Measurements from ENCODE around the gene KLK7. TPM values are rescaled to one million over a fixed set of nuclear protein-coding genes. Genes with fewer than 3 reads are reported as not detected.

KLK7 gene
- total and polyA plus RNA-seq, 2 of the 4 experiments (the other 2 are of a cell fraction), result not detected

DNA sequence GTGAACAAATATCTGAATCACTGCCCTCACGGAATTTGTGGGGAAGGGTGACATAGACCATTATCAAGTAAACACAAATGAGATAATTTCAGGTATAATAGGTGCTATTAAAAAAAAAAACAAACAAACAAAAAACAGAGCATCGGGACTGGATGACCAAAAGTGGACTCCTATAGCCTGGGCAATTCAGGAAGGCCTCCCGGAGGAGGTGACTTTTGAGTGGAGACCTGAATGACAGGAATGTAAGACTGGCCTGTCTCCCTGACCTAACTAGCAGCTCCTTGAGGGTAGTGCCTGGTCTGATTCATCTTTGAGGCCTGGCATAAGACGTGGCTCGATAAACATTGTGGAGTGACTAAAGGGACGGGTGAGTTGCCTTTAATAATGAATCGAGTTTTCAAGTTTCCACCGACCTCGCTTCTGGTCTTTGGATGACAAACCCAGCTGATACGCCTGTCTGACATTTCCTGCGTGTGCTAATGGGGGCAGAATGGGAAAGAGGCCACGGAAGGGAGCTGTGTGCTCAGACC lies 29.0 kb upstream of the KLK7 start:
- H2BK20ac ChIP-seq (ENCODE audit: low read depth, low read length), result no peak overlapping the region
- no peak overlapping the region for H2AK5ac ChIP-seq (ENCODE audit: low read depth, low read length)
- H3K4me1 ChIP-seq (ENCODE audit: control insufficient read depth, insufficient read depth, low read length), result no peaks in the 10 kb centered on the region
- no peak overlapping the region for H3K14ac ChIP-seq (replicated peaks; ENCODE audit: low read depth, low read length)
- no peak overlapping the region for H2AK9ac ChIP-seq (replicated peaks; ENCODE audit: low read depth, low read length, poor library complexity)
- no peak overlapping the region for H3K23ac ChIP-seq (ENCODE audit: low read depth, low read length)
- no peak overlapping the region for H2BK120ac ChIP-seq (ENCODE audit: low read depth, low read length)
- H2BK15ac ChIP-seq (ENCODE audit: low read depth, low read length), result no peak overlapping the region
- ATAC-seq (ENCODE audit: low read depth) (no peak), DNase-seq (no peak)
- H4K5ac ChIP-seq (ENCODE audit: low read depth, low read length), result no peak overlapping the region
- CTCF ChIA-PET, result interaction anchor here (0.7 kb wide), 1 partner anchor 8 kb away, joined by 3 read pairs; no protein-coding TSS in a partner anchor
- no peak overlapping the region for H4K8ac ChIP-seq (ENCODE audit: low read depth in 2 of 2, low read length in 2 of 2)
- no peaks in the 10 kb centered on the region for H3K79me1 ChIP-seq (ENCODE audit: low read depth in 1 of 2, low read length in 2 of 2)
- no peak overlapping the region for H3K4ac ChIP-seq (ENCODE audit: low read depth, low read length)
- no peak overlapping the region for H3K56ac ChIP-seq (ENCODE audit: extremely low read depth, insufficient read depth, low read length)
- intact Hi-C loops (cut with micrococcal nuclease) (loop anchor here (10.0 kb wide), 1 partner anchor 658 kb away; no protein-coding TSS in a partner anchor), dilution Hi-C loops (cut with HindIII; ENCODE audit: low sequenced_read_pairs, unreplicated experiment) (no loop called here), in situ Hi-C loops (cut with MboI; ENCODE audit: low sequenced_read_pairs) (no loop called here)
- no peak overlapping the region for H3K18ac ChIP-seq (ENCODE audit: low read depth, low read length)
- TF ChIP-seq, protein P1, sequence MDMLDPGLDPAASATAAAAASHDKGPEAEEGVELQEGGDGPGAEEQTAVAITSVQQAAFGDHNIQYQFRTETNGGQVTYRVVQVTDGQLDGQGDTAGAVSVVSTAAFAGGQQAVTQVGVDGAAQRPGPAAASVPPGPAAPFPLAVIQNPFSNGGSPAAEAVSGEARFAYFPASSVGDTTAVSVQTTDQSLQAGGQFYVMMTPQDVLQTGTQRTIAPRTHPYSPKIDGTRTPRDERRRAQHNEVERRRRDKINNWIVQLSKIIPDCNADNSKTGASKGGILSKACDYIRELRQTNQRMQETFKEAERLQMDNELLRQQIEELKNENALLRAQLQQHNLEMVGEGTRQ (IDR thresholded peaks at IDR 0.05; ENCODE audit: low read depth, low read length), result no peak
- TF ChIP-seq RAD21 (IDR thresholded peaks at IDR 0.05; ENCODE audit: low read length) (no peak), RCOR1 (IDR thresholded peaks at IDR 0.05; ENCODE audit: insufficient replicate concordance, low read length) (no peak), MAZ (IDR thresholded peaks at IDR 0.05; ENCODE audit: borderline replicate concordance, low read depth, low read length) (no peak), MAFK (IDR thresholded peaks at IDR 0.05; ENCODE audit: low read depth, low read length) (no peak), FOS (IDR thresholded peaks at IDR 0.05; ENCODE audit: low read depth, low read length) (no peak), POLR2A (IDR thresholded peaks at IDR 0.05; ENCODE audit: low read depth, low read length) (no peak), MXI1 (IDR thresholded peaks at IDR 0.05; ENCODE audit: borderline replicate concordance, low read depth, low read length) (no peak), CEBPB (IDR thresholded peaks at IDR 0.05; ENCODE audit: low read depth, low read length) (no peak), ELK1 (IDR thresholded peaks at IDR 0.05; ENCODE audit: borderline replicate concordance, low read depth, low read length) (no peak), BHLHE40 (IDR thresholded peaks at IDR 0.05; ENCODE audit: low read depth, low read length) (no peak), CTCF (conservative IDR thresholded peaks at IDR 0.05; ENCODE audit: low read depth, low read length) (no peak), RFX5 (IDR thresholded peaks at IDR 0.05; ENCODE audit: low read depth, low read length) (no peak), CHD1 (IDR thresholded peaks at IDR 0.05; ENCODE audit: low read depth, low read length) (no peak), SMC3 (IDR thresholded peaks at IDR 0.05; ENCODE audit: low read depth, low read length) (no peak), NFE2L2 (IDR thresholded peaks at IDR 0.05; ENCODE audit: low read depth, low read length) (no peak)
- H4K91ac ChIP-seq (ENCODE audit: insufficient read depth, low read depth, low read length), result no peak overlapping the region
- no peaks in the 10 kb centered on the region for H4K20me1 ChIP-seq (ENCODE audit: insufficient read depth, low read length)
- peaks cover 2% of the 10 kb centered on the region; the same call in 1 of the 2 replicates for H3K9me3 ChIP-seq (ENCODE audit: control insufficient read depth, insufficient read depth, low read length)
- H2BK5ac ChIP-seq (ENCODE audit: low read depth, low read length, poor library complexity, severe bottlenecking), result no peak overlapping the region
- no peak overlapping the region for H3K27ac ChIP-seq (ENCODE audit: insufficient read depth, low read length)
- BruUV-seq (replicated peaks), result no TSS peak
- no peak overlapping the region for H3K4me2 ChIP-seq (ENCODE audit: low read depth, low read length)
- no peaks in the 10 kb centered on the region for H3K9me1 ChIP-seq (ENCODE audit: insufficient read depth, low read length)
- POLR2A ChIA-PET (ENCODE audit: unreplicated experiment), result no interaction called here
- H3K36me3 ChIP-seq (ENCODE audit: control insufficient read depth, insufficient read depth, low read length), result no peaks in the 10 kb centered on the region
- WGBS, 2 experiments (ENCODE audit: extremely low coverage in 2 of 2, insufficient read length in 1 of 2), result 54% methylated on average over 7 of the region's 12 CpGs; no CpG with 5 or more reads in 1 of the 2 experiments
- H3K4me3 ChIP-seq (ENCODE audit: insufficient read depth, low read depth, low read length), result no peak overlapping the region
- H3K27me3 ChIP-seq (ENCODE audit: control insufficient read depth, insufficient read depth, low read length), result peaks cover 5% of the 10 kb centered on the region; the same call in 1 of the 2 replicates
- no peak overlapping the region for H2AFZ ChIP-seq (replicated peaks; ENCODE audit: low read length, poor library complexity)
- no peak overlapping the region for H3K9ac ChIP-seq (ENCODE audit: low read depth, low read length)
